WTC11 (cell line): ENCODE measurements around the gene KRT7. TPM values are rescaled to one million over a fixed set of nuclear protein-coding genes. Genes with fewer than 3 reads are reported as not detected.
A peak's percentile ranks its signal among the peaks of the same experiment; 100 is the strongest.
"Not testable (repeated sequence)": the region's sequence is repeated elsewhere in the genome, so short reads cannot be mapped to it uniquely, and the experiment has no call there.

ENCODE experiments used
- ATAC-seq: fragments of 200-7000 bp; cut with Tn5 transposase; 2 replicates; pipeline ENCODE4 v1.10.0; 2021; ENCODE audit warnings: mild to moderate bottlenecking, moderate library complexity
- CTCF ChIA-PET: fragments of 300-600 bp; sonication (Branson Sonifier 250); formaldehyde crosslinking; loops from one replicate; lab custom pipeline; 2021; ENCODE audit warnings: antibody characterized with exemption; lab: Charles Lee
- POLR2A ChIA-PET: fragments of 350-600 bp; sonication (Branson Sonifier 250); formaldehyde crosslinking; loops from one replicate; lab custom pipeline; 2021; ENCODE audit warnings: antibody characterized with exemption; lab: Charles Lee
- DNase-seq: peaks from one replicate; pipeline ENCODE4 v3.0.0; 2021; ENCODE audit warnings: low spot score
- H3K27ac Mint-ChIP-seq: 2 replicates; pipeline ENCODE4 v1.8.0; 2021; ENCODE audit warnings: mixed read lengths
- H3K27me3 Mint-ChIP-seq: 2 replicates; pipeline ENCODE4 v1.8.0; 2021; ENCODE audit warnings: low read depth, mild to moderate bottlenecking, moderate library complexity, mixed read lengths
- H3K36me3 Mint-ChIP-seq: 2 replicates; pipeline ENCODE4 v1.8.0; 2021; ENCODE audit warnings: mixed read lengths
- H3K4me1 Mint-ChIP-seq: 2 replicates; pipeline ENCODE4 v1.8.0; 2022; ENCODE audit warnings: mixed read lengths
- H3K4me3 Mint-ChIP-seq: 2 replicates; pipeline ENCODE4 v1.8.0; 2021; ENCODE audit warnings: mild to moderate bottlenecking, moderate library complexity, mixed read lengths
- H3K9me3 Mint-ChIP-seq: 2 replicates; pipeline ENCODE4 v1.8.0; 2021; ENCODE audit warnings: mixed read lengths
- FOXJ3 ChIP-seq: sonication (generic); formaldehyde crosslinking; IDR thresholded peaks from 2 replicates; pipeline ENCODE4 v1.9.0; 2021; ENCODE audit warnings: missing genetic modification reagents, mild to moderate bottlenecking, borderline replicate concordance
- HMGA2 ChIP-seq: fragments of 250-450 bp; sonication (Bioruptor Pico); IDR thresholded peaks from 2 replicates; pipeline ENCODE4 v1.4.0; 2021; ENCODE audit warnings: mild to moderate bottlenecking, moderate library complexity
- MAX ChIP-seq: sonication (generic); formaldehyde crosslinking; IDR thresholded peaks from 2 replicates; pipeline ENCODE4 v1.8.0; 2022; ENCODE audit warnings: mild to moderate bottlenecking, missing genetic modification reagents
- NR3C1 ChIP-seq: sonication (generic); formaldehyde crosslinking; conservative IDR thresholded peaks from 2 replicates; pipeline ENCODE4 v1.8.1; 2023; ENCODE audit warnings: low read depth, mild to moderate bottlenecking, missing genetic modification reagents
- TEAD4 ChIP-seq: sonication (generic); formaldehyde crosslinking; IDR thresholded peaks from 2 replicates; pipeline ENCODE4 v1.8.0; 2022; ENCODE audit warnings: mild to moderate bottlenecking, missing genetic modification reagents
- TP53 ChIP-seq: sonication (generic); formaldehyde crosslinking; IDR thresholded peaks from 2 replicates; pipeline ENCODE4 v1.8.1; 2023; ENCODE audit warnings: mild to moderate bottlenecking, missing genetic modification reagents
- ZNF138 ChIP-seq: sonication (generic); formaldehyde crosslinking; conservative IDR thresholded peaks from 2 replicates; pipeline ENCODE4 v1.8.1; 2022; ENCODE audit warnings: mild to moderate bottlenecking, moderate library complexity, missing genetic modification reagents
- ZNF317 ChIP-seq: sonication (generic); formaldehyde crosslinking; IDR thresholded peaks from 2 replicates; pipeline ENCODE4 v1.8.1; 2023; ENCODE audit warnings: low read depth, mild to moderate bottlenecking, moderate library complexity, missing genetic modification reagents, borderline replicate concordance
- ZNF416 ChIP-seq: fragments of 250-450 bp; sonication (Bioruptor Pico); IDR thresholded peaks from 2 replicates; pipeline ENCODE4 v1.9.0; 2021; ENCODE audit warnings: mild to moderate bottlenecking, inconsistent platforms
- ZSCAN18 ChIP-seq: fragments of 250-450 bp; sonication (Bioruptor Pico); IDR thresholded peaks from 2 replicates; pipeline ENCODE4 v2.1.2; 2022; ENCODE audit warnings: mild to moderate bottlenecking, moderate library complexity
- total RNA-seq: library from RNA; stranded (reverse); gene quantifications from 3 replicates; pipeline ENCODE4 v1.2.3, GENCODE V29; 2021
- TF ChIP-seq, protein P1 (sequence below): sonication (generic); formaldehyde crosslinking; IDR thresholded peaks from 2 replicates; pipeline ENCODE4 v1.8.1; 2023; ENCODE audit warnings: mild to moderate bottlenecking, moderate library complexity, missing genetic modification reagents
- TF ChIP-seq, protein P2 (sequence below): sonication (generic); formaldehyde crosslinking; conservative IDR thresholded peaks from 2 replicates; pipeline ENCODE4 v1.8.1; 2023; ENCODE audit warnings: mild to moderate bottlenecking, low read depth, missing genetic modification reagents, moderate library complexity
- TF ChIP-seq, protein P3 (sequence below): sonication (generic); formaldehyde crosslinking; IDR thresholded peaks from 2 replicates; pipeline ENCODE4 v1.8.1; 2023; ENCODE audit warnings: mild to moderate bottlenecking, missing genetic modification reagents

KRT7 gene
- total RNA-seq, 1 experiment from 2014 or later = 10.6 TPM

DNA sequence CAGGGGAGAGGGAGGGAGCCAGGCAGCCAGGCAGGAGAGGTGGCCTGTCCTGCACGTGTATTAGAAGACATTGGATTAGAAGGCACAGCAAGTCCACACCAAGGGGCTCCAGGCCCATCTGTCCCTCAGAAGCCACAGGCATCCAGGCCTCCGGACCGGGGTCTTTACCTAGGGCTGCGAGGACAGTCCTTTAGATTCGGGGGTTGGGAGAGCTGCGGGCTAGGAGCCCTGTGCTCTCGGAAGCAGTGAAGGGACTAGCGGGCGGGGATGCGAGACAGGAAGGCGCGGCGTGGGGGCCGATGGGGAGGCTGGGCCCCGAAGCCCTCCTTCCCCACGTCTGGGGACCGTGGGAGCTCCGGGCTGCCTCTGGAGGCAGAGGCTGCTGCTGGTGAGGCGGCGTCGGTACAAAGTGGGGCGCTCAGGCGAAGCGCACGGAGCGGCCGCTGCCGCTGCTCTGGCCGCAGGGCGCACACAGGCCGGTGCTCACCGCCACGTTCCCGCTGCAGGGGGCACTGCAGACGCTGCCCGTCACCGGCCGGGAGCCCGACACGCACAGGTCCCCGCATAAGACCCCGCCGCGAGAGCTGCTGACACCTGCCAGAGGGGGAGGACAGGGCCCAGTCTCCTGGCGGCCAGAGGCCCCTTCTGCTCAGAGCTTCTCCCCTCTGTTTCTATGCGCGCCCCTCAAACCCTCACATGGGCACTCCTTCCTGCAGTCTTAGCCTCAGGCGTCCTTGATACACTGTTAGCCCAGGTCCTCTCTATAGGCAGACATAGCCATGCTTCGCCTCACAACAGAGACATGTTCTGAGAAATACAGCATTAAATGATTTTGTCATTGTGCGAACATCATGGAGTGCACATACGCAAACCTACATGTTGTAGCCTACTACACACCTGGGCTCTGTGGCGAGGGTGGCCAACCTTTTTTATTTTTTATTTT lies 17.3 kb downstream of the KRT7 start:
- H3K27ac Mint-ChIP-seq = no peak overlapping the region
- H3K4me1 Mint-ChIP-seq = peaks cover 43% of the 10 kb centered on the region
- DNase-seq = peak; percentile 74
- TF ChIP-seq, protein P1, sequence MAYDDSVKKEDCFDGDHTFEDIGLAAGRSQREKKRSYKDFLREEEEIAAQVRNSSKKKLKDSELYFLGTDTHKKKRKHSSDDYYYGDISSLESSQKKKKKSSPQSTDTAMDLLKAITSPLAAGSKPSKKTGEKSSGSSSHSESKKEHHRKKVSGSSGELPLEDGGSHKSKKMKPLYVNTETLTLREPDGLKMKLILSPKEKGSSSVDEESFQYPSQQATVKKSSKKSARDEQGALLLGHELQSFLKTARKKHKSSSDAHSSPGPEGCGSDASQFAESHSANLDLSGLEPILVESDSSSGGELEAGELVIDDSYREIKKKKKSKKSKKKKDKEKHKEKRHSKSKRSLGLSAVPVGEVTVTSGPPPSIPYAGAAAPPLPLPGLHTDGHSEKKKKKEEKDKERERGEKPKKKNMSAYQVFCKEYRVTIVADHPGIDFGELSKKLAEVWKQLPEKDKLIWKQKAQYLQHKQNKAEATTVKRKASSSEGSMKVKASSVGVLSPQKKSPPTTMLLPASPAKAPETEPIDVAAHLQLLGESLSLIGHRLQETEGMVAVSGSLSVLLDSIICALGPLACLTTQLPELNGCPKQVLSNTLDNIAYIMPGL (CRISPR knock-in tag) = 0 out of 2 replicates have a peak, but pooled peaks have one; percentile 39
- TF ChIP-seq ZNF416 (no peak), MAX (CRISPR knock-in tag) (peak; percentile 59)
- ATAC-seq = peak; percentile 80
- H3K27me3 Mint-ChIP-seq = peaks cover 41% of the 10 kb centered on the region
- H3K9me3 Mint-ChIP-seq = no peaks in the 10 kb centered on the region
- POLR2A ChIA-PET = interaction anchor here (0.5 kb wide), 1 partner anchor 116 kb away, joined by 3 read pairs; no protein-coding TSS in a partner anchor
- peak overlapping the region; percentile 66 for H3K4me3 Mint-ChIP-seq
- CTCF ChIA-PET = interaction anchor here (0.5 to 4.9 kb wide), 20 partner anchors 9 to 1171 kb away, joined by 3 to 45 read pairs (median 3); partner anchors contain the start of gene KRT7
- no peaks in the 10 kb centered on the region for H3K36me3 Mint-ChIP-seq

- Mint-ChIP-seq H3K27me3 (peaks cover 52% of the 10 kb centered on the region), H3K4me3 (peak overlapping the region; percentile 29; the same call in 1 of the 2 replicates), H3K36me3 (no peaks in the 10 kb centered on the region), H3K27ac (no peak overlapping the region), H3K4me1 (peaks cover 34% of the 10 kb centered on the region), H3K9me3 (no peaks in the 10 kb centered on the region)
- ChIA-PET CTCF (interaction anchor here (0.6 to 4.9 kb wide), 15 partner anchors 10 to 628 kb away, joined by 3 to 45 read pairs (median 5); partner anchors contain the start of genes KRT7 and KRT86), POLR2A (no interaction called here)
- DNase-seq (no peak), ATAC-seq (no peak)
- TF ChIP-seq HMGA2 (CRISPR knock-in tag) (no peak), ZNF138 (CRISPR knock-in tag) (no peak), ZNF317 (CRISPR knock-in tag) (no peak), ZSCAN18 (no peak), NR3C1 (CRISPR knock-in tag) (no peak), FOXJ3 (CRISPR knock-in tag) (no peak), TP53 (no peak), TEAD4 (CRISPR knock-in tag) (no peak), MAX (CRISPR knock-in tag) (no peak)
- TF ChIP-seq, protein P2, sequence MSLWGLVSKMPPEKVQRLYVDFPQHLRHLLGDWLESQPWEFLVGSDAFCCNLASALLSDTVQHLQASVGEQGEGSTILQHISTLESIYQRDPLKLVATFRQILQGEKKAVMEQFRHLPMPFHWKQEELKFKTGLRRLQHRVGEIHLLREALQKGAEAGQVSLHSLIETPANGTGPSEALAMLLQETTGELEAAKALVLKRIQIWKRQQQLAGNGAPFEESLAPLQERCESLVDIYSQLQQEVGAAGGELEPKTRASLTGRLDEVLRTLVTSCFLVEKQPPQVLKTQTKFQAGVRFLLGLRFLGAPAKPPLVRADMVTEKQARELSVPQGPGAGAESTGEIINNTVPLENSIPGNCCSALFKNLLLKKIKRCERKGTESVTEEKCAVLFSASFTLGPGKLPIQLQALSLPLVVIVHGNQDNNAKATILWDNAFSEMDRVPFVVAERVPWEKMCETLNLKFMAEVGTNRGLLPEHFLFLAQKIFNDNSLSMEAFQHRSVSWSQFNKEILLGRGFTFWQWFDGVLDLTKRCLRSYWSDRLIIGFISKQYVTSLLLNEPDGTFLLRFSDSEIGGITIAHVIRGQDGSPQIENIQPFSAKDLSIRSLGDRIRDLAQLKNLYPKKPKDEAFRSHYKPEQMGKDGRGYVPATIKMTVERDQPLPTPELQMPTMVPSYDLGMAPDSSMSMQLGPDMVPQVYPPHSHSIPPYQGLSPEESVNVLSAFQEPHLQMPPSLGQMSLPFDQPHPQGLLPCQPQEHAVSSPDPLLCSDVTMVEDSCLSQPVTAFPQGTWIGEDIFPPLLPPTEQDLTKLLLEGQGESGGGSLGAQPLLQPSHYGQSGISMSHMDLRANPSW (CRISPR knock-in tag) = no peak
- TF ChIP-seq, protein P3, sequence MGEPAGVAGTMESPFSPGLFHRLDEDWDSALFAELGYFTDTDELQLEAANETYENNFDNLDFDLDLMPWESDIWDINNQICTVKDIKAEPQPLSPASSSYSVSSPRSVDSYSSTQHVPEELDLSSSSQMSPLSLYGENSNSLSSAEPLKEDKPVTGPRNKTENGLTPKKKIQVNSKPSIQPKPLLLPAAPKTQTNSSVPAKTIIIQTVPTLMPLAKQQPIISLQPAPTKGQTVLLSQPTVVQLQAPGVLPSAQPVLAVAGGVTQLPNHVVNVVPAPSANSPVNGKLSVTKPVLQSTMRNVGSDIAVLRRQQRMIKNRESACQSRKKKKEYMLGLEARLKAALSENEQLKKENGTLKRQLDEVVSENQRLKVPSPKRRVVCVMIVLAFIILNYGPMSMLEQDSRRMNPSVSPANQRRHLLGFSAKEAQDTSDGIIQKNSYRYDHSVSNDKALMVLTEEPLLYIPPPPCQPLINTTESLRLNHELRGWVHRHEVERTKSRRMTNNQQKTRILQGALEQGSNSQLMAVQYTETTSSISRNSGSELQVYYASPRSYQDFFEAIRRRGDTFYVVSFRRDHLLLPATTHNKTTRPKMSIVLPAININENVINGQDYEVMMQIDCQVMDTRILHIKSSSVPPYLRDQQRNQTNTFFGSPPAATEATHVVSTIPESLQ (CRISPR knock-in tag) = no peak
Measured at GRCh38 chr12:52251367-52252051, 18.5 kb downstream of the KRT7 start.

GRCh38 chr12:52252175-52252615 lies 19.2 kb downstream of the KRT7 start:
- H3K4me3 Mint-ChIP-seq, H3K36me3 Mint-ChIP-seq, H3K27ac Mint-ChIP-seq, POLR2A ChIA-PET, H3K9me3 Mint-ChIP-seq: not testable (repeated sequence)
- CTCF ChIA-PET = interaction anchor here (0.6 to 4.9 kb wide), 15 partner anchors 11 to 627 kb away, joined by 3 to 45 read pairs (median 5); partner anchors contain the start of genes KRT7 and KRT86
- DNase-seq = peak; percentile 61
- Mint-ChIP-seq H3K27me3 (peaks cover 58% of the 10 kb centered on the region), H3K4me1 (peaks cover 27% of the 10 kb centered on the region)
- peak; percentile 11; the same call in 1 of the 2 replicates for ATAC-seq
